OCI-M2 (cell line): ENCODE measurements around the gene LRRC74A.

Experiments used
- DNase-seq: peaks from one replicate; lab custom pipeline; 2025; ENCODE audit not compliant: unreplicated experiment; lab: John Stamatoyannopoulos, UW

LRRC74A gene

GRCh38 chr14:76826122-76826521, at the start of gene LRRC74A:
TSS of gene LRRC74A (plus strand) at chr14:76826408. CDS start at chr14:76826698, 290 bp downstream.
- DNase-seq: no peak

- peak; percentile 66 for DNase-seq
Measured at GRCh38 chr14:76776428-76777251, 49.6 kb upstream of the LRRC74A start.

- no peak for DNase-seq
Measured at GRCh38 chr14:76777721-76778120, 48.5 kb upstream of the LRRC74A start.

GRCh38 chr14:76778546-76779215, 47.5 kb upstream of the LRRC74A start:
- no peak for DNase-seq

- DNase-seq: no peak
Measured at GRCh38 chr14:76779221-76780057, 46.8 kb upstream of the LRRC74A start.

- no peak for DNase-seq
Measured at GRCh38 chr14:76780058-76780345, 46.2 kb upstream of the LRRC74A start.

GRCh38 chr14:76780360-76780759, 45.8 kb upstream of the LRRC74A start:
- DNase-seq: no peak

GRCh38 chr14:76780875-76781647, 45.1 kb upstream of the LRRC74A start:
- no peak for DNase-seq

GRCh38 chr14:76781648-76782051, 44.6 kb upstream of the LRRC74A start:
- DNase-seq: no peak

- no peak for DNase-seq
Measured at GRCh38 chr14:76782115-76782884, 43.9 kb upstream of the LRRC74A start.

GRCh38 chr14:76782885-76783566, 43.2 kb upstream of the LRRC74A start:
- DNase-seq: no peak

GRCh38 chr14:76784266-76784874, 41.8 kb upstream of the LRRC74A start:
- no peak for DNase-seq

GRCh38 chr14:76784881-76785280, 41.3 kb upstream of the LRRC74A start:
- peak; percentile 59 for DNase-seq

GRCh38 chr14:76786601-76787000, 39.6 kb upstream of the LRRC74A start:
- DNase-seq: no peak

GRCh38 chr14:76792422-76792821, 33.8 kb upstream of the LRRC74A start:
- DNase-seq: no peak

- DNase-seq: no peak
Measured at GRCh38 chr14:76793324-76793723, 32.9 kb upstream of the LRRC74A start.

- DNase-seq: no peak
Measured at GRCh38 chr14:76793956-76794355, 32.3 kb upstream of the LRRC74A start.

GRCh38 chr14:76806446-76806845, 19.8 kb upstream of the LRRC74A start:
- no peak for DNase-seq

GRCh38 chr14:76808011-76808410, 18.2 kb upstream of the LRRC74A start:
- DNase-seq: no peak
